Fibroblast of lung (primary cell): ENCODE results near the gene SPG11. TPM values are rescaled to one million over a fixed set of nuclear protein-coding genes. Genes with fewer than 3 reads are reported as not detected.
A peak's percentile ranks its signal among the peaks of the same experiment; 100 is the strongest.
"Not testable (repeated sequence)": the region's sequence is repeated elsewhere in the genome, so short reads cannot be mapped to it uniquely, and the experiment has no call there.

Source experiments
- DNase-seq, 2 donors: peaks; one replicate each; pipeline versions ENCODE4 v3.0.0 to v3.0.0-alpha.2; 2010; ENCODE audit warnings: low read depth in 2 of 2
- H2AFZ ChIP-seq: 2 replicates; pipeline ENCODE4 v1.5.1; 2012; ENCODE audit warnings: low read length, control low read depth, inconsistent platforms
- H3K27ac ChIP-seq: 2 replicates; pipeline ENCODE4 v1.5.1; 2011; ENCODE audit warnings: low read length, control low read depth; ENCODE audit not compliant: insufficient read depth
- H3K27me3 ChIP-seq: 2 replicates; pipeline ENCODE4 v1.5.1; 2011; ENCODE audit warnings: mild to moderate bottlenecking, low read length; ENCODE audit not compliant: control insufficient read depth, insufficient read depth
- H3K36me3 ChIP-seq: 2 replicates; pipeline ENCODE4 v1.5.1; 2011; ENCODE audit warnings: low read length; ENCODE audit not compliant: control insufficient read depth, insufficient read depth
- H3K4me1 ChIP-seq: 2 replicates; pipeline ENCODE4 v1.5.1; 2011; ENCODE audit warnings: low read length; ENCODE audit not compliant: control insufficient read depth, insufficient read depth; ENCODE audit errors: extremely low read depth
- H3K4me2 ChIP-seq: 2 replicates; pipeline ENCODE4 v1.5.1; 2011; ENCODE audit warnings: low read length, control low read depth; ENCODE audit not compliant: insufficient read depth; ENCODE audit errors: extremely low read depth
- H3K4me3 ChIP-seq, 4 experiments: fragments of 200-600 bp in 1 of 4; sonication (generic) in 1 of 4; replicated peaks in 1 of 4; 2 replicates each; pipeline ENCODE4 v1.5.1; 2011 to 2016; ENCODE audit warnings: low read length in 4 of 4, low read depth in 3 of 4, mild to moderate bottlenecking in 3 of 4, control low read depth in 2 of 4, inconsistent platforms in 1 of 4, mixed read lengths in 1 of 4; ENCODE audit not compliant: insufficient read depth in 1 of 4; ENCODE audit errors: control extremely low read depth in 1 of 4
- H3K79me2 ChIP-seq: 2 replicates; pipeline ENCODE4 v1.5.1; 2012; ENCODE audit warnings: mild to moderate bottlenecking, low read length, inconsistent platforms; ENCODE audit not compliant: control insufficient read depth, insufficient read depth
- H3K9ac ChIP-seq: 2 replicates; pipeline ENCODE4 v1.5.1; 2011; ENCODE audit warnings: mild to moderate bottlenecking, low read length, control low read depth; ENCODE audit not compliant: insufficient read depth
- H3K9me3 ChIP-seq: 2 replicates; pipeline ENCODE4 v1.5.1; 2012; ENCODE audit warnings: low read depth, low read length; ENCODE audit not compliant: control insufficient read depth, insufficient read depth
- H4K20me1 ChIP-seq: 2 replicates; pipeline ENCODE4 v1.5.1; 2011; ENCODE audit warnings: low read length; ENCODE audit not compliant: control insufficient read depth, insufficient read depth; ENCODE audit errors: extremely low read depth
- CTCF ChIP-seq, 2 donors: IDR thresholded peaks in 1 of 2; conservative IDR thresholded peaks in 1 of 2; 1 replicate in 1 of 2; 2 replicates in 1 of 2; pipeline ENCODE4 v1.5.1; 2011 to 2012; ENCODE audit warnings: low read length in 2 of 2, control low read depth in 1 of 2, inconsistent platforms in 1 of 2, low read depth in 1 of 2, mild to moderate bottlenecking in 1 of 2
- EZH2 ChIP-seq: IDR thresholded peaks from 2 replicates; pipeline ENCODE4 v1.5.1; 2012; ENCODE audit warnings: low read length, control low read depth, mild to moderate bottlenecking; ENCODE audit errors: missing control alignments
- polyA plus RNA-seq, 2 donors: library from polyadenylated mRNA; depleted of rRNA in 1 of 2; stranded (reverse) in 1 of 2; unstranded in 1 of 2; fragments of >200 nt; gene quantifications; 2 replicates each; pipeline ENCODE4 v1.2.1, GENCODE V29; 2011 to 2012; ENCODE audit warnings: missing spikeins in 1 of 2
- total RNA-seq: library from RNA; depleted of rRNA; stranded (reverse); fragments of >200 nt; gene quantifications from 2 replicates; pipeline ENCODE4 v1.2.1, GENCODE V29; 2014

Gene SPG11
- total and polyA plus RNA-seq, 2 donors (not counting 1 experiment from before 2014, with no cell fraction given): 35.6 to 95.9 TPM

- H3K4me3 ChIP-seq: no peak overlapping the region
- H3K9ac ChIP-seq: no peak overlapping the region
- H3K9me3 ChIP-seq: no peaks in the 10 kb centered on the region
- H3K4me1 ChIP-seq: no peaks in the 10 kb centered on the region
- no peaks in the 10 kb centered on the region for H3K36me3 ChIP-seq
- H3K79me2 ChIP-seq: no peaks in the 10 kb centered on the region
- no peak for DNase-seq
- H4K20me1 ChIP-seq: no peaks in the 10 kb centered on the region
- TF ChIP-seq EZH2: no peak
- no peak for TF ChIP-seq CTCF (conservative IDR thresholded peaks at IDR 0.05 in 1 of 2, IDR thresholded peaks at IDR 0.05 in 1 of 2; ENCODE audit: low read depth in 1 of 2, low read length in 2 of 2)
- no peak overlapping the region for H3K4me2 ChIP-seq
- H3K27ac ChIP-seq: no peak overlapping the region
- H2AFZ ChIP-seq: no peak overlapping the region
- H3K27me3 ChIP-seq: no peaks in the 10 kb centered on the region
Observed at GRCh38 chr15:44641651-44642050, 21.8 kb downstream of the SPG11 start.

DNA sequence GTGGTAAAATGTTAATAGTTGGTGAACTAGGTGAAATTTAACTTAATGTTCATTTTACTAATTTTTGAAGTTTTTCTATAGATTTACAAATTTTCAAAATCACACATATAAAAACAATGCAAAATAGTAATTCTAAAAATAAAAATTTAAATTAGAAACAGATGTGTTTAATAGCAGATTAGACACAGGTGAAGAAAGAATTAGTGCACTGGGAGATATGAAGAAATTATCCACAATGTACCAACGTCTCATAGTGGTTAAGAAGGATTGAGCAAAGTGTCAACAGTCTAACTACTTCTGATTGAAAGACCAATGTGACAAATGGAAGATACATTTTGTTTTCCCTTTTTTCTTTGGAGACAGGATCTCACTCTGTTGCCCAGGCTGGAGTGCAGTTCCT, 26.5 kb downstream of the SPG11 start:
- H3K27ac ChIP-seq: no peak overlapping the region
- H3K9me3 ChIP-seq: no peaks in the 10 kb centered on the region
- no peaks in the 10 kb centered on the region for H3K79me2 ChIP-seq
- peaks cover 4% of the 10 kb centered on the region for H3K4me1 ChIP-seq
- no peak overlapping the region for H3K4me2 ChIP-seq
- no peak overlapping the region for H3K4me3 ChIP-seq
- no peaks in the 10 kb centered on the region for H3K27me3 ChIP-seq
- DNase-seq: no peak
- TF ChIP-seq CTCF (conservative IDR thresholded peaks at IDR 0.05 in 1 of 2, IDR thresholded peaks at IDR 0.05 in 1 of 2; ENCODE audit: low read depth in 1 of 2, low read length in 2 of 2) (no peak), EZH2 (no peak)
- H4K20me1 ChIP-seq: no peaks in the 10 kb centered on the region
- no peak overlapping the region for H2AFZ ChIP-seq
- peaks cover 2% of the 10 kb centered on the region for H3K36me3 ChIP-seq
- no peak overlapping the region for H3K9ac ChIP-seq

DNA sequence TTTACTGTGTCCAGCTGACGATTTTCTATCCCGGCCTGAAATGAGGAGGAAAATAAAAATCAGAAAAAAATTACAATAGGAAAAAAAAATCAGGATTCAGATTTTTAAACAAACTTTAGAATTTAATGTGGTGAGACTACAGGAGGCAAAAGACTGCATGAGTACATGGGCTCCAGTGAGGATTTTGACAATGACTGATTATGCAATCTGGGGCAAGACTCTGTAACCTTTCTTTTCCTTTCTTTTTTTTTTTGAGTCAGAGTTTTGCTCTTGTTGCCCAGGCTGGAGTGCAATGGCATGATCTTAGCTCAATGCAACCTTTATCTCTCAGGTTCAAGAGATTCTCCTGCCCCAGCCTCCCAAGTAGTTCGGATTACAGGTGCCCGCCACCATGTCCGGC, 29.9 kb downstream of the SPG11 start:
- Histone ChIP-seq H4K20me1 (no peaks in the 10 kb centered on the region), H3K79me2 (no peaks in the 10 kb centered on the region), H3K4me2 (no peak overlapping the region), H3K36me3 (peaks cover 4% of the 10 kb centered on the region), H3K9me3 (no peaks in the 10 kb centered on the region), H3K9ac (no peak overlapping the region), H2AFZ (no peak overlapping the region), H3K27me3 (no peaks in the 10 kb centered on the region), H3K4me3 (no peak overlapping the region), H3K4me1 (peaks cover 4% of the 10 kb centered on the region), H3K27ac (peak overlapping the region; percentile 7)
- TF ChIP-seq EZH2 (no peak), CTCF (conservative IDR thresholded peaks at IDR 0.05 in 1 of 2, IDR thresholded peaks at IDR 0.05 in 1 of 2; ENCODE audit: low read depth in 1 of 2, low read length in 2 of 2) (no peak)
- DNase-seq: peak; percentile 27 to 73

DNA sequence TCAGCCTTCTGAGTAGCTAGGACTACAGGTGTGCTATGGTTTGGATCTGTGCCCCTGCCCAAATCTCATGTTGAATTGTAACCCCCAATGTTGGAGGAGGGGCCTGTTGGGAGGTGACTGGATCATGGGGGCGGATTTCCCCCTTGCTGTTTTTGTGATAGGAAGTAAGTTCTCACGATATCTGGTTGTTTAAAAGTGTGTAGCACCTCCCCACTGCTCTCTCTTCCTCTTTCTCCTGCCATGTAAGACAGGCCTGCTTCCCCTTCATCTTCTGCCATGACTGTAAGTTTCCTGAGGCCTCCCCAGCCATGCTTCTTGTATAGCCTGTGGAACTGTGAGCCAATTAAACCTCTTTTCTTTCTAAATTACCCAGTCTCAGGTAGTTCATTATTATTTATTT, 38.2 kb downstream of the SPG11 start:
- not testable (repeated sequence) for DNase-seq, H3K36me3 ChIP-seq, H2AFZ ChIP-seq, H3K4me3 ChIP-seq, H3K9ac ChIP-seq, H3K4me1 ChIP-seq, H3K27ac ChIP-seq, H4K20me1 ChIP-seq, H3K9me3 ChIP-seq, H3K27me3 ChIP-seq, H3K79me2 ChIP-seq, H3K4me2 ChIP-seq
